K562 (cell line): ENCODE data around the gene PHF24. TPM values are rescaled to one million over a fixed set of nuclear protein-coding genes. Genes with fewer than 3 reads are reported as not detected.

Source experiments
- ATAC-seq: fragments of 200-7000 bp; cut with Tn5 transposase; 3 replicates; pipeline ENCODE4 v1.9.1; 2020; ENCODE audit warnings: moderate library complexity
- BruUV-seq: library from RNA; stranded (reverse); fragments of 400-500 nt; replicated peaks from 2 replicates; lab custom pipeline; 2021; lab: Mats Ljungman, UMichigan
- CTCF ChIA-PET: fragments of 300-600 bp; formaldehyde crosslinking; extraction: SDS; loops from one replicate; lab custom pipeline; 2021; ENCODE audit warnings: low intra/inter-chr PET ratio; lab: Yijun Ruan, JAX
- POLR2A ChIA-PET: fragments of 300-600, 350-650 bp; sonication (Branson Sonifier 250); formaldehyde crosslinking; extraction: SDS; loops from one replicate; lab custom pipeline; 2021; ENCODE audit warnings: antibody characterized with exemption, inconsistent platforms; lab: Yijun Ruan, JAX
- DNase-seq, 4 experiments: peaks; one replicate each; pipeline versions ENCODE4 v3.0.0 to v3.0.0-alpha.2; 2011 to 2018; ENCODE audit warnings: low spot score in 3 of 4, mixed read lengths in 3 of 4; ENCODE audit errors: extremely low read depth in 1 of 4
- FAIRE-seq: peaks from 2 replicates; lab custom pipeline; 2011; peaks lifted over from hg19 to GRCh38; lab: Jason Lieb, UNC
- H2AFZ ChIP-seq: 2 replicates; pipeline ENCODE4 v1.6.0; 2011; ENCODE audit warnings: low read depth, low read length, control low read depth, inconsistent platforms
- H3K27ac ChIP-seq: fragments of 200-600 bp; 3 replicates; pipeline ENCODE4 v1.8.0; 2011; ENCODE audit warnings: low read depth, mild to moderate bottlenecking, control low read depth, inconsistent platforms, low read length, moderate library complexity, mixed read lengths; ENCODE audit errors: extremely low read depth
- H3K27me3 ChIP-seq, 2 experiments: fragments of 300-600 bp in 1 of 2; 2 replicates in 1 of 2; 3 replicates in 1 of 2; pipeline versions ENCODE4 v1.6.0 to v1.8.0; 2011; ENCODE audit warnings: inconsistent platforms in 2 of 2, low read length in 2 of 2, mild to moderate bottlenecking in 1 of 2, mixed read lengths in 1 of 2, moderate library complexity in 1 of 2; ENCODE audit not compliant: control insufficient read depth in 2 of 2, insufficient read depth in 2 of 2
- H3K36me3 ChIP-seq: fragments of 300-600 bp; 3 replicates; pipeline ENCODE4 v1.8.0; 2011; ENCODE audit warnings: mild to moderate bottlenecking, low read length, inconsistent platforms; ENCODE audit not compliant: control insufficient read depth, insufficient read depth
- H3K4me1 ChIP-seq, 2 experiments: fragments of 200-600 bp in 1 of 2; replicated peaks in 1 of 2; 2 replicates in 1 of 2; 3 replicates in 1 of 2; pipeline versions ENCODE4 v1.5.1 to v1.8.0; 2011; ENCODE audit warnings: inconsistent platforms in 2 of 2, low read length in 2 of 2, mild to moderate bottlenecking in 1 of 2, mixed read lengths in 1 of 2, moderate library complexity in 1 of 2; ENCODE audit not compliant: control insufficient read depth in 2 of 2, insufficient read depth in 2 of 2
- H3K4me2 ChIP-seq: 2 replicates; pipeline ENCODE4 v1.6.1; 2011; ENCODE audit warnings: low read length, control low read depth, inconsistent platforms, mixed read lengths; ENCODE audit not compliant: insufficient read depth
- H3K4me3 ChIP-seq: fragments of 200-600 bp; sonication (generic), shearing (Covaris generic); 2 replicates; pipeline ENCODE4 v1.5.1; 2016; ENCODE audit warnings: control low read depth, inconsistent platforms
- H3K79me2 ChIP-seq: fragments of 200-600 bp; 3 replicates; pipeline ENCODE4 v1.8.0; 2011; ENCODE audit warnings: low read length, inconsistent platforms; ENCODE audit not compliant: control insufficient read depth, insufficient read depth
- H3K9ac ChIP-seq, 2 experiments: 2 replicates each; pipeline versions ENCODE4 v1.6.0 to v1.6.1; 2011; ENCODE audit warnings: low read depth in 2 of 2, low read length in 2 of 2, control low read depth in 1 of 2, inconsistent platforms in 1 of 2, mild to moderate bottlenecking in 1 of 2, mixed read lengths in 1 of 2; ENCODE audit not compliant: insufficient read depth in 1 of 2
- H3K9me1 ChIP-seq: one replicate; pipeline ENCODE4 v1.6.0; 2011; ENCODE audit warnings: inconsistent platforms, mild to moderate bottlenecking, low read length, moderate library complexity; ENCODE audit not compliant: control insufficient read depth, insufficient read depth
- H3K9me3 ChIP-seq: replicated peaks from 2 replicates; pipeline ENCODE4 v1.5.1; 2011; ENCODE audit warnings: low read depth, low read length, inconsistent platforms; ENCODE audit not compliant: control insufficient read depth, insufficient read depth
- H4K20me1 ChIP-seq: replicated peaks from 2 replicates; pipeline ENCODE4 v1.6.1; 2011; ENCODE audit warnings: low read length, inconsistent platforms, mixed read lengths; ENCODE audit not compliant: control insufficient read depth, insufficient read depth
- CREBBP ChIP-seq: IDR thresholded peaks from one replicate; pipeline ENCODE4 v1.6.1; 2012; ENCODE audit warnings: low read depth, mild to moderate bottlenecking, control low read depth, inconsistent platforms, low read length
- HCFC1 ChIP-seq: IDR thresholded peaks from 2 replicates; pipeline ENCODE4 v1.6.1; 2012; ENCODE audit warnings: low read depth, low read length, improper control_type of control experiment
- MTA1 ChIP-seq: fragments of 450-650 bp; IDR thresholded peaks from 2 replicates; pipeline ENCODE4 v1.6.1; 2017; ENCODE audit warnings: borderline replicate concordance
- NUFIP1 ChIP-seq: fragments of 450-650 bp; IDR thresholded peaks from 2 replicates; pipeline ENCODE4 v1.6.1; 2018; ENCODE audit not compliant: partially characterized antibody
- SOX6 ChIP-seq: fragments of 450-650 bp; IDR thresholded peaks from 2 replicates; pipeline ENCODE4 v1.6.1; 2014; ENCODE audit warnings: mild to moderate bottlenecking
- SRSF9 ChIP-seq: fragments of 200-400 bp; formaldehyde crosslinking; IDR thresholded peaks from 2 replicates; pipeline ENCODE4 v1.6.1; 2017; ENCODE audit warnings: low read depth, low read length, borderline replicate concordance
- TAF15 ChIP-seq: fragments of 200-400 bp; formaldehyde crosslinking; IDR thresholded peaks from 2 replicates; pipeline ENCODE4 v1.6.1; 2017; ENCODE audit warnings: mild to moderate bottlenecking, low read depth, low read length, moderate library complexity
- TAL1 ChIP-seq: fragments of 450-650 bp; IDR thresholded peaks from 2 replicates; pipeline ENCODE4 v1.6.1; 2016; ENCODE audit warnings: mild to moderate bottlenecking
- ZBTB17 ChIP-seq: fragments of 450-650 bp; formaldehyde crosslinking; IDR thresholded peaks from 2 replicates; pipeline ENCODE4 v1.4.0; 2020; ENCODE audit warnings: mild to moderate bottlenecking
- ZNF23 ChIP-seq: fragments of 250-450 bp; sonication (Bioruptor Pico); IDR thresholded peaks from 2 replicates; pipeline ENCODE4 v1.4.0; 2020; ENCODE audit warnings: mild to moderate bottlenecking
- WGBS: fragments of 100-300 bp; shearing (Covaris generic); methylation state at CpG from one replicate; pipeline ENCODE4 v1.1.6; 2016; ENCODE audit warnings: low coverage, mixed read lengths; ENCODE audit not compliant: insufficient coverage; ENCODE audit errors: missing lambda C conversion rate; 5-methylcytosine and 5-hydroxymethylcytosine counted together
- in situ Hi-C: fragments of 300-500 bp; cut with MboI; formaldehyde crosslinking; loops from 4 replicates; pipeline ENCODE4 v1.15.0; 2018; ENCODE audit warnings: inconsistent platforms, mixed read lengths
- intact Hi-C: fragments of 100-400 bp; cut with micrococcal nuclease; formaldehyde crosslinking; loops from 2 replicates; pipeline ENCODE4 v1.14.2; 2022
- polyA plus RNA-seq, 8 experiments: library from polyadenylated mRNA; depleted of rRNA in 4 of 8; stranded (reverse) in 5 of 8; unstranded in 3 of 8; fragments of >200 nt; fragmentation: Nextera tagmentation in 2 of 8; fragmentation: Illumina TruSeq in 1 of 8; extraction: Ambion mirVana in 2 of 8; extraction: Trizol in 1 of 8; gene quantifications; 2 replicates each; pipeline versions ENCODE4 v1.2.1 to v1.2.3, GENCODE V29; 2011 to 2014; ENCODE audit warnings: inconsistent platforms in 1 of 8, missing spikeins in 1 of 8
- total RNA-seq, 7 experiments: library from RNA; depleted of rRNA in 6 of 7; stranded (reverse); fragments of >200 nt in 6 of 7; fragmentation: Illumina TruSeq in 2 of 7; extraction: Trizol in 2 of 7; gene quantifications; 2 replicates each; pipeline versions ENCODE4 v1.2.1 to v1.2.3, GENCODE V29; 2011 to 2021; ENCODE audit warnings: low replicate concordance in 1 of 7
- TF ChIP-seq, protein P1 (sequence below), 3 experiments: fragments of 200-800 bp in 1 of 3; fragments of 250-450 bp in 1 of 3; fragments of 450-650 bp in 1 of 3; sonication (Bioruptor Pico) in 1 of 3; sonication (Bioruptor generic) in 1 of 3; formaldehyde crosslinking in 1 of 3; IDR thresholded peaks; 2 replicates each; pipeline versions ENCODE4 v1.6.1 to v1.8.0; 2016 to 2022; ENCODE audit warnings: mild to moderate bottlenecking in 2 of 3, missing genetic modification characterization in 2 of 3, missing compliant biosample characterization in 1 of 3, moderate library complexity in 1 of 3
- TF ChIP-seq, protein P2 (sequence below): conservative IDR thresholded peaks from 2 replicates; pipeline ENCODE4 v1.6.1; 2011; ENCODE audit warnings: low read depth, mild to moderate bottlenecking, low read length; ENCODE audit not compliant: control insufficient read depth
- TF ChIP-seq, protein P3 (sequence below): sonication (generic); formaldehyde crosslinking; IDR thresholded peaks from 2 replicates; pipeline ENCODE4 v1.8.1; 2023; ENCODE audit warnings: mild to moderate bottlenecking, missing genetic modification reagents, moderate library complexity
- TF ChIP-seq, protein P4 (sequence below): fragments of 450-650 bp; IDR thresholded peaks from 2 replicates; pipeline ENCODE4 v1.6.1; 2017; ENCODE audit warnings: mild to moderate bottlenecking, moderate library complexity

Gene PHF24
- total and polyA plus RNA-seq, 9 of the 15 experiments (the other 6 are each of a cell fraction or from before 2014, with no cell fraction given): 0.01 TPM; not detected in 7

DNA sequence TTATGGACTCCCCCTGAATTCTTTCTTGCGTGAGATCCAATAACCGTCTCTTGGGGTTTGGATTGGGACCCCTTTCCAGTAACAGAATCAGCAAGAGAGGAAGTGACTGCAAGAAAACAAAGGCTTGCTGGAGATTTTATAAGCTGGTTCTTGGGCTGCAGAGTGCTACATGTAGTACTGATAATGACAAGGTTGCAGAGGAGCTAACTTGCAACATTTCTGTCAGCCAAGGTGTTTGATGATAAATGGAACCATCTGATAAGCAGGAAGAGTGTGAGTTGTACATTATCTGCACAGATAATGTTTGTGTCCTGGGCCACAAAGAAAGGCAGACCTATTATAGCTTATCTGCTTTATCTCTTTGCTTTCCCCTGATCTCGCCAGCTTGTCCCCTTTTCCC lies 68.6 kb downstream of the PHF24 start (continued):
- TF ChIP-seq, protein P1, sequence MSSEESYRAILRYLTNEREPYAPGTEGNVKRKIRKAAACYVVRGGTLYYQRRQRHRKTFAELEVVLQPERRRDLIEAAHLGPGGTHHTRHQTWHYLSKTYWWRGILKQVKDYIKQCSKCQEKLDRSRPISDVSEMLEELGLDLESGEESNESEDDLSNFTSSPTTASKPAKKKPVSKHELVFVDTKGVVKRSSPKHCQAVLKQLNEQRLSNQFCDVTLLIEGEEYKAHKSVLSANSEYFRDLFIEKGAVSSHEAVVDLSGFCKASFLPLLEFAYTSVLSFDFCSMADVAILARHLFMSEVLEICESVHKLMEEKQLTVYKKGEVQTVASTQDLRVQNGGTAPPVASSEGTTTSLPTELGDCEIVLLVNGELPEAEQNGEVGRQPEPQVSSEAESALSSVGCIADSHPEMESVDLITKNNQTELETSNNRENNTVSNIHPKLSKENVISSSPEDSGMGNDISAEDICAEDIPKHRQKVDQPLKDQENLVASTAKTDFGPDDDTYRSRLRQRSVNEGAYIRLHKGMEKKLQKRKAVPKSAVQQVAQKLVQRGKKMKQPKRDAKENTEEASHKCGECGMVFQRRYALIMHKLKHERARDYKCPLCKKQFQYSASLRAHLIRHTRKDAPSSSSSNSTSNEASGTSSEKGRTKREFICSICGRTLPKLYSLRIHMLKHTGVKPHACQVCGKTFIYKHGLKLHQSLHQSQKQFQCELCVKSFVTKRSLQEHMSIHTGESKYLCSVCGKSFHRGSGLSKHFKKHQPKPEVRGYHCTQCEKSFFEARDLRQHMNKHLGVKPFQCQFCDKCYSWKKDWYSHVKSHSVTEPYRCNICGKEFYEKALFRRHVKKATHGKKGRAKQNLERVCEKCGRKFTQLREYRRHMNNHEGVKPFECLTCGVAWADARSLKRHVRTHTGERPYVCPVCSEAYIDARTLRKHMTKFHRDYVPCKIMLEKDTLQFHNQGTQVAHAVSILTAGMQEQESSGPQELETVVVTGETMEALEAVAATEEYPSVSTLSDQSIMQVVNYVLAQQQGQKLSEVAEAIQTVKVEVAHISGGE (CRISPR knock-in tag; IDR thresholded peaks at IDR 0.05): no peak
- no peak for TF ChIP-seq HCFC1
- peak; percentile 50; the same call in 1 of the 2 replicates for TF ChIP-seq MTA1
- TF ChIP-seq TAL1: peak; percentile 49; the same call in 1 of the 2 replicates

DNA sequence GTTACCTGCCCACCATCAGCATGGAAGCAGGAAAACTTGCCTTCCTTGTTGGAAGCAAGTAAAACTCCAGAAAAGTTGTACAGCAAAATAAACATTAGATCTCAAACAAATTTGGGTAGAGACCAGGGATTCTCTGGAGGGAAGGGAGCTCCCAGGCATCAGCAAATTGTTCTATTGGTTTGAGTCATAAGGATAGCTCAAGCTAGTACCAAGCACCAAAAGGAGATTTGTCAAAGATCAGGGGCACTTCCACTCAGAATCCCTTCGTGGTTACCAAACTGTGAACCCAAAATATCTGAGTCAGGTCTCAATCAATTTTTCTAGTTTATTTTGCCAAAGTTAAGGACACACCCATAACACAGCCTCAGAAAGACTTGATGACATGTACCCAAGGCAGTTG lies 69.3 kb downstream of the PHF24 start:
- DNase-seq (no peak), FAIRE-seq (no peak), ATAC-seq (peak; percentile 28; the same call in 1 of the 3 replicates)
- Histone ChIP-seq H3K36me3 (no peaks in the 10 kb centered on the region; the same call in 2 of the 3 replicates), H3K27ac (peak overlapping the region; percentile 79; the same call in 1 of the 3 replicates), H3K9me1 (no peaks in the 10 kb centered on the region), H3K4me2 (no peak overlapping the region), H2AFZ (0 out of 2 replicates have a peak overlapping the region, but pooled peaks have one; percentile 28), H3K79me2 (no peaks in the 10 kb centered on the region), H4K20me1 (no peaks in the 10 kb centered on the region), H3K27me3 (no peaks in the 10 kb centered on the region), H3K9ac (no peak overlapping the region), H3K9me3 (no peaks in the 10 kb centered on the region), H3K4me1 (peaks cover 8 to 28% of the 10 kb centered on the region in 2 experiments; a peak in 4 of 5 replicates), H3K4me3 (no peak overlapping the region)
- POLR2A ChIA-PET: interaction anchor here (0.6 to 2.0 kb wide), 5 partner anchors 17 to 77 kb away, joined by 3 to 5 read pairs (median 4); no protein-coding TSS in a partner anchor
- in situ Hi-C loops (no loop called here), intact Hi-C loops (no loop called here)
- 10% methylated on average over 1 of the region's 1 CpG for WGBS
- CTCF ChIA-PET: no interaction called here
- no TSS peak for BruUV-seq
- TF ChIP-seq, protein P2, sequence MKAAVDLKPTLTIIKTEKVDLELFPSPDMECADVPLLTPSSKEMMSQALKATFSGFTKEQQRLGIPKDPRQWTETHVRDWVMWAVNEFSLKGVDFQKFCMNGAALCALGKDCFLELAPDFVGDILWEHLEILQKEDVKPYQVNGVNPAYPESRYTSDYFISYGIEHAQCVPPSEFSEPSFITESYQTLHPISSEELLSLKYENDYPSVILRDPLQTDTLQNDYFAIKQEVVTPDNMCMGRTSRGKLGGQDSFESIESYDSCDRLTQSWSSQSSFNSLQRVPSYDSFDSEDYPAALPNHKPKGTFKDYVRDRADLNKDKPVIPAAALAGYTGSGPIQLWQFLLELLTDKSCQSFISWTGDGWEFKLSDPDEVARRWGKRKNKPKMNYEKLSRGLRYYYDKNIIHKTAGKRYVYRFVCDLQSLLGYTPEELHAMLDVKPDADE: no peak
- TF ChIP-seq TAF15 (no peak), SOX6 (no peak), SRSF9 (no peak), ZNF23 (no peak), CREBBP (no peak), NUFIP1 (no peak), ZBTB17 (CRISPR knock-in tag) (no peak)
- TF ChIP-seq, protein P3, sequence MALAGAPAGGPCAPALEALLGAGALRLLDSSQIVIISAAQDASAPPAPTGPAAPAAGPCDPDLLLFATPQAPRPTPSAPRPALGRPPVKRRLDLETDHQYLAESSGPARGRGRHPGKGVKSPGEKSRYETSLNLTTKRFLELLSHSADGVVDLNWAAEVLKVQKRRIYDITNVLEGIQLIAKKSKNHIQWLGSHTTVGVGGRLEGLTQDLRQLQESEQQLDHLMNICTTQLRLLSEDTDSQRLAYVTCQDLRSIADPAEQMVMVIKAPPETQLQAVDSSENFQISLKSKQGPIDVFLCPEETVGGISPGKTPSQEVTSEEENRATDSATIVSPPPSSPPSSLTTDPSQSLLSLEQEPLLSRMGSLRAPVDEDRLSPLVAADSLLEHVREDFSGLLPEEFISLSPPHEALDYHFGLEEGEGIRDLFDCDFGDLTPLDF (CRISPR knock-in tag): no peak
- TF ChIP-seq, protein P4, sequence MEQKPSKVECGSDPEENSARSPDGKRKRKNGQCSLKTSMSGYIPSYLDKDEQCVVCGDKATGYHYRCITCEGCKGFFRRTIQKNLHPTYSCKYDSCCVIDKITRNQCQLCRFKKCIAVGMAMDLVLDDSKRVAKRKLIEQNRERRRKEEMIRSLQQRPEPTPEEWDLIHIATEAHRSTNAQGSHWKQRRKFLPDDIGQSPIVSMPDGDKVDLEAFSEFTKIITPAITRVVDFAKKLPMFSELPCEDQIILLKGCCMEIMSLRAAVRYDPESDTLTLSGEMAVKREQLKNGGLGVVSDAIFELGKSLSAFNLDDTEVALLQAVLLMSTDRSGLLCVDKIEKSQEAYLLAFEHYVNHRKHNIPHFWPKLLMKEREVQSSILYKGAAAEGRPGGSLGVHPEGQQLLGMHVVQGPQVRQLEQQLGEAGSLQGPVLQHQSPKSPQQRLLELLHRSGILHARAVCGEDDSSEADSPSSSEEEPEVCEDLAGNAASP: no peak
